Hindlimb muscle (tissue), 1 donor: ENCODE results near the gene GRM1. TPM values are rescaled to one million over a fixed set of nuclear protein-coding genes. Genes with fewer than 3 reads are reported as not detected.

Experiments used
- DNase-seq: peaks from one replicate; pipeline ENCODE4 v3.0.0-alpha.2; 2013
- polyA plus RNA-seq: library from polyadenylated mRNA; unstranded; fragments of 120-200 nt; gene quantifications from one replicate; pipeline ENCODE4 v1.2.1, GENCODE V29; 2013; ENCODE audit not compliant: insufficient read length

The GRM1 gene
- 0.10 TPM for polyA plus RNA-seq

GRCh38 chr6:146028851-146029572, at the start of gene GRM1:
TSS of gene GRM1 (plus strand) at chr6:146029062. CDS start at chr6:146029518, 456 bp downstream.
- DNase-seq, result no peak

- no peak for DNase-seq
These were observed 19.5 kb upstream of the GRM1 start for GRCh38 chr6:146009338-146009737.

- no peak for DNase-seq
These were observed 14.6 kb upstream of the GRM1 start for GRCh38 chr6:146014233-146014632.

GRCh38 chr6:146017672-146018071, 11.2 kb upstream of the GRM1 start:
- no peak for DNase-seq

- DNase-seq, result no peak
These were observed 2.0 kb upstream of the GRM1 start for GRCh38 chr6:146026873-146027272.

- DNase-seq, result no peak
These were observed 1.1 kb upstream of the GRM1 start for GRCh38 chr6:146027586-146028251.

- peak; percentile 75 for DNase-seq
These were observed 538 bp upstream of the GRM1 start for GRCh38 chr6:146028252-146028795.

- no peak for DNase-seq
These were observed 817 bp downstream of the GRM1 start for GRCh38 chr6:146029573-146030184.

- no peak for DNase-seq
These were observed 3.5 kb downstream of the GRM1 start for GRCh38 chr6:146032387-146032786.

GRCh38 chr6:146040360-146040759, 11.5 kb downstream of the GRM1 start:
- DNase-seq, result no peak

GRCh38 chr6:146041282-146041681, 12.4 kb downstream of the GRM1 start:
- DNase-seq, result no peak

- DNase-seq, result peak; percentile 4
These were observed 18.5 kb downstream of the GRM1 start for GRCh38 chr6:146047371-146047770.

GRCh38 chr6:146050168-146050567, 21.3 kb downstream of the GRM1 start:
- DNase-seq, result no peak

GRCh38 chr6:146056506-146056905, 27.6 kb downstream of the GRM1 start:
- no peak for DNase-seq

- no peak for DNase-seq
These were observed 36.8 kb downstream of the GRM1 start for GRCh38 chr6:146065690-146066089.

- no peak for DNase-seq
These were observed 37.6 kb downstream of the GRM1 start for GRCh38 chr6:146066506-146066905.

GRCh38 chr6:146071781-146072180, 42.9 kb downstream of the GRM1 start:
- DNase-seq, result no peak

- DNase-seq, result no peak
These were observed 49.1 kb downstream of the GRM1 start for GRCh38 chr6:146077992-146078391.

GRCh38 chr6:146087386-146087785, 58.5 kb downstream of the GRM1 start:
- DNase-seq, result no peak

GRCh38 chr6:146090474-146090873, 61.6 kb downstream of the GRM1 start:
- DNase-seq, result no peak

GRCh38 chr6:146092961-146093686, 64.3 kb downstream of the GRM1 start:
- DNase-seq, result no peak

- no peak for DNase-seq
These were observed 66.6 kb downstream of the GRM1 start for GRCh38 chr6:146095481-146095880.

- no peak for DNase-seq
These were observed 68.7 kb downstream of the GRM1 start for GRCh38 chr6:146097586-146097985.
